Measurements from ENCODE around the gene SLC41A3. TPM values are rescaled to one million over a fixed set of nuclear protein-coding genes. Genes with fewer than 3 reads are reported as not detected.

SLC41A3 gene
- total RNA-seq, 1 experiment from 2014 or later: 35.5 TPM

- Histone ChIP-seq H4K91ac (ENCODE audit: insufficient read length, low read depth, low read length) (no peak overlapping the region), H3K4ac (ENCODE audit: low read depth, low read length) (no peak overlapping the region), H3K4me1 (ENCODE audit: insufficient read depth, low read length) (no peaks in the 10 kb centered on the region), H3K9me3 (ENCODE audit: control insufficient read depth, low read depth, low read length) (no peaks in the 10 kb centered on the region), H2AK5ac (ENCODE audit: insufficient read length, low read length) (no peak overlapping the region), H4K5ac (ENCODE audit: insufficient read length, low read depth, low read length) (no peak overlapping the region), H2BK20ac (ENCODE audit: low read depth, low read length, poor library complexity, severe bottlenecking) (no peak overlapping the region), H3K9ac (ENCODE audit: extremely low read depth, insufficient read length, low read length) (no peak overlapping the region), H3K14ac (ENCODE audit: insufficient read depth, low read length) (no peak overlapping the region), H3K23me2 (ENCODE audit: insufficient read length, low read depth, low read length, poor library complexity, severe bottlenecking) (no peaks in the 10 kb centered on the region), H3K79me1 (ENCODE audit: insufficient read depth, low read depth, low read length, poor library complexity, severe bottlenecking) (no peaks in the 10 kb centered on the region), H3K27ac (ENCODE audit: insufficient read length, low read depth, low read length) (no peak overlapping the region), H3K27me3 (ENCODE audit: insufficient read depth, low read length) (no peaks in the 10 kb centered on the region; the same call in 1 of the 2 replicates), H4K8ac (replicated peaks; ENCODE audit: insufficient read length, low read depth, low read length) (no peak overlapping the region), H3K18ac (ENCODE audit: insufficient read length, low read depth, low read length) (no peak overlapping the region), H3T11ph (ENCODE audit: low read length) (no peak overlapping the region), H2BK5ac (ENCODE audit: insufficient read length, low read length) (no peak overlapping the region), H3K79me2 (ENCODE audit: insufficient read depth, low read length) (no peaks in the 10 kb centered on the region), H2BK12ac (ENCODE audit: insufficient read length, low read depth, low read length) (no peak overlapping the region), H2BK120ac (ENCODE audit: low read depth, low read length, poor library complexity, severe bottlenecking) (no peak overlapping the region), H4K20me1 (ENCODE audit: control insufficient read depth, insufficient read depth, insufficient read length) (no peaks in the 10 kb centered on the region), H3K23ac (ENCODE audit: insufficient read length, low read depth, low read length) (no peak overlapping the region), H3K56ac (ENCODE audit: insufficient read length, low read depth, low read length) (no peak overlapping the region), H2AFZ (ENCODE audit: low read length) (no peak overlapping the region), H2BK15ac (ENCODE audit: low read depth, low read length) (no peak overlapping the region), H3K4me2 (ENCODE audit: insufficient read depth, insufficient read length, low read length) (no peak overlapping the region)
- Mint-ChIP-seq H3K4me3 (no peak overlapping the region), H3K27me3 (ENCODE audit: low read depth) (no peaks in the 10 kb centered on the region), H3K27ac (no peak overlapping the region), H3K4me1 (peaks cover 0 to 19% of the 10 kb centered on the region in 2 experiments; a peak in 3 of 4 replicates), H3K36me3 (ENCODE audit: insufficient read depth in 1 of 3, low read depth in 3 of 3) (peaks cover 0 to 8% (median 5%) of the 10 kb centered on the region in 3 experiments; a peak in 5 of 7 replicates), H3K9me3 (no peaks in the 10 kb centered on the region)
- DNase-seq: no peak
- TF ChIP-seq CTCF (conservative IDR thresholded peaks at IDR 0.05): no peak
- WGBS (ENCODE audit: extremely low coverage, insufficient read length, low lambda C conversion rate): no CpG with 5 or more reads among the region's 3 CpGs
Observed at GRCh38 chr3:126065876-126066275, 18.0 kb downstream of the SLC41A3 start.
